ENCODE data around the gene ELMOD3.
A peak's percentile ranks its signal among the peaks of the same experiment; 100 is the strongest.

ELMOD3 gene

GRCh38 chr2:85398426-85399182 is 44.0 kb downstream of the ELMOD3 start:
- H3K9ac ChIP-seq (ENCODE audit: low read depth, low read length): no peak overlapping the region

GRCh38 chr2:85399183-85399455 is 44.5 kb downstream of the ELMOD3 start:
- Histone ChIP-seq H3K4me1 (ENCODE audit: control insufficient read depth, insufficient read depth, low read length) (peaks cover 5% of the 10 kb centered on the region), H3K27me3 (ENCODE audit: control insufficient read depth, insufficient read depth, low read length) (no peaks in the 10 kb centered on the region), H3K4me2 (ENCODE audit: low read length) (no peak overlapping the region), H3K4me3 (ENCODE audit: low read length) (no peak overlapping the region), H3K9ac (ENCODE audit: low read depth, low read length) (no peak overlapping the region), H3K9me3 (replicated peaks; ENCODE audit: low read length) (no peaks in the 10 kb centered on the region), H3K36me3 (ENCODE audit: insufficient read depth, low read length) (no peaks in the 10 kb centered on the region)

More at GRCh38 chr2:85398426-85399182, 44.0 kb downstream of the ELMOD3 start:
- no peak overlapping the region for H3K4me2 ChIP-seq (ENCODE audit: low read length)
- H3K4me3 ChIP-seq (ENCODE audit: low read length): no peak overlapping the region
- no peaks in the 10 kb centered on the region for H3K9me3 ChIP-seq (replicated peaks; ENCODE audit: low read length)
- H3K27me3 ChIP-seq (ENCODE audit: control insufficient read depth, insufficient read depth, low read length): no peaks in the 10 kb centered on the region
- H3K36me3 ChIP-seq (ENCODE audit: insufficient read depth, low read length): no peaks in the 10 kb centered on the region
- H3K4me1 ChIP-seq (ENCODE audit: control insufficient read depth, insufficient read depth, low read length): peaks cover 11% of the 10 kb centered on the region

- Histone ChIP-seq H3K4me3 (ENCODE audit: low read length) (no peak overlapping the region), H3K4me1 (ENCODE audit: control insufficient read depth, insufficient read depth, low read length) (peaks cover 4% of the 10 kb centered on the region), H3K9me3 (replicated peaks; ENCODE audit: low read length) (no peaks in the 10 kb centered on the region), H3K4me2 (ENCODE audit: low read length) (no peak overlapping the region), H3K9ac (ENCODE audit: low read depth, low read length) (no peak overlapping the region), H3K27me3 (ENCODE audit: control insufficient read depth, insufficient read depth, low read length) (no peaks in the 10 kb centered on the region), H3K36me3 (ENCODE audit: insufficient read depth, low read length) (no peaks in the 10 kb centered on the region)
Observed at GRCh38 chr2:85400023-85400422, 45.5 kb downstream of the ELMOD3 start.

GRCh38 chr2:85400541-85401463 is 46.2 kb downstream of the ELMOD3 start:
- no peak overlapping the region for H3K4me2 ChIP-seq (ENCODE audit: low read length)
- H3K9ac ChIP-seq (ENCODE audit: low read depth, low read length): no peak overlapping the region
- no peaks in the 10 kb centered on the region for H3K27me3 ChIP-seq (ENCODE audit: control insufficient read depth, insufficient read depth, low read length)
- H3K4me1 ChIP-seq (ENCODE audit: control insufficient read depth, insufficient read depth, low read length): peaks cover 12% of the 10 kb centered on the region
- H3K9me3 ChIP-seq (replicated peaks; ENCODE audit: low read length): no peaks in the 10 kb centered on the region
- no peaks in the 10 kb centered on the region for H3K36me3 ChIP-seq (ENCODE audit: insufficient read depth, low read length)
- H3K4me3 ChIP-seq (ENCODE audit: low read length): no peak overlapping the region

GRCh38 chr2:85401464-85401805 is 46.9 kb downstream of the ELMOD3 start:
- Histone ChIP-seq H3K4me2 (ENCODE audit: low read length) (no peak overlapping the region), H3K9me3 (replicated peaks; ENCODE audit: low read length) (no peaks in the 10 kb centered on the region), H3K36me3 (ENCODE audit: insufficient read depth, low read length) (no peaks in the 10 kb centered on the region), H3K9ac (ENCODE audit: low read depth, low read length) (no peak overlapping the region), H3K27me3 (ENCODE audit: control insufficient read depth, insufficient read depth, low read length) (no peaks in the 10 kb centered on the region), H3K4me1 (ENCODE audit: control insufficient read depth, insufficient read depth, low read length) (peaks cover 13% of the 10 kb centered on the region), H3K4me3 (ENCODE audit: low read length) (no peak overlapping the region)

GRCh38 chr2:85401844-85402243 is 47.3 kb downstream of the ELMOD3 start:
- H3K27me3 ChIP-seq (ENCODE audit: control insufficient read depth, insufficient read depth, low read length): no peaks in the 10 kb centered on the region
- H3K4me1 ChIP-seq (ENCODE audit: control insufficient read depth, insufficient read depth, low read length): peaks cover 13% of the 10 kb centered on the region
- no peaks in the 10 kb centered on the region for H3K36me3 ChIP-seq (ENCODE audit: insufficient read depth, low read length)
- H3K9ac ChIP-seq (ENCODE audit: low read depth, low read length): no peak overlapping the region
- H3K9me3 ChIP-seq (replicated peaks; ENCODE audit: low read length): no peaks in the 10 kb centered on the region
- H3K4me2 ChIP-seq (ENCODE audit: low read length): no peak overlapping the region
- H3K4me3 ChIP-seq (ENCODE audit: low read length): no peak overlapping the region

GRCh38 chr2:85405201-85406059 is 50.9 kb downstream of the ELMOD3 start:
- Histone ChIP-seq H3K4me3 (ENCODE audit: low read length) (peak overlapping the region; percentile 48), H3K36me3 (ENCODE audit: insufficient read depth, low read length) (no peaks in the 10 kb centered on the region), H3K27me3 (ENCODE audit: control insufficient read depth, insufficient read depth, low read length) (no peaks in the 10 kb centered on the region), H3K9me3 (replicated peaks; ENCODE audit: low read length) (no peaks in the 10 kb centered on the region), H3K9ac (ENCODE audit: low read depth, low read length) (peak overlapping the region; percentile 59), H3K4me2 (ENCODE audit: low read length) (peak overlapping the region; percentile 76), H3K4me1 (ENCODE audit: control insufficient read depth, insufficient read depth, low read length) (peaks cover 24% of the 10 kb centered on the region)

- Histone ChIP-seq H3K36me3 (ENCODE audit: insufficient read depth, low read length) (no peaks in the 10 kb centered on the region), H3K27me3 (ENCODE audit: control insufficient read depth, insufficient read depth, low read length) (no peaks in the 10 kb centered on the region), H3K9ac (ENCODE audit: low read depth, low read length) (peak within 1 kb of the TSS; percentile 26), H3K4me1 (ENCODE audit: control insufficient read depth, insufficient read depth, low read length) (peaks cover 32% of the 10 kb centered on the region), H3K4me2 (ENCODE audit: low read length) (peak within 1 kb of the TSS; percentile 58), H3K4me3 (ENCODE audit: low read length) (no peak within 1 kb of the TSS), H3K9me3 (replicated peaks; ENCODE audit: low read length) (no peaks in the 10 kb centered on the region)
Observed at GRCh38 chr2:85409845-85410583, 55.4 kb downstream of the ELMOD3 start, which contains the start of gene CAPG. Gene CAPG, minus strand, starts transcription at chr2:85410366. Its CDS starts 8,221 bp downstream, at chr2:85402145.

- H3K4me3 ChIP-seq (ENCODE audit: low read length): no peak overlapping the region
- peak overlapping the region; percentile 58 for H3K4me2 ChIP-seq (ENCODE audit: low read length)
- no peaks in the 10 kb centered on the region for H3K36me3 ChIP-seq (ENCODE audit: insufficient read depth, low read length)
- no peaks in the 10 kb centered on the region for H3K27me3 ChIP-seq (ENCODE audit: control insufficient read depth, insufficient read depth, low read length)
- H3K4me1 ChIP-seq (ENCODE audit: control insufficient read depth, insufficient read depth, low read length): peaks cover 24% of the 10 kb centered on the region
- H3K9ac ChIP-seq (ENCODE audit: low read depth, low read length): peak overlapping the region; percentile 26
- H3K9me3 ChIP-seq (replicated peaks; ENCODE audit: low read length): no peaks in the 10 kb centered on the region
Observed at GRCh38 chr2:85410584-85411404, 56.2 kb downstream of the ELMOD3 start.

GRCh38 chr2:85411405-85411748 is 56.8 kb downstream of the ELMOD3 start:
- Histone ChIP-seq H3K36me3 (ENCODE audit: insufficient read depth, low read length) (no peaks in the 10 kb centered on the region), H3K9ac (ENCODE audit: low read depth, low read length) (no peak overlapping the region), H3K4me2 (ENCODE audit: low read length) (no peak overlapping the region), H3K4me1 (ENCODE audit: control insufficient read depth, insufficient read depth, low read length) (peaks cover 23% of the 10 kb centered on the region), H3K27me3 (ENCODE audit: control insufficient read depth, insufficient read depth, low read length) (no peaks in the 10 kb centered on the region), H3K4me3 (ENCODE audit: low read length) (no peak overlapping the region), H3K9me3 (replicated peaks; ENCODE audit: low read length) (no peaks in the 10 kb centered on the region)

Data from skeletal muscle satellite cell (primary cell).